A549 (cell line): ENCODE data around the gene FAM98C.

Experiments
- CBX2 ChIP-seq: fragments of 200-600 bp; sonication (generic); IDR thresholded peaks from 2 replicates; pipeline ENCODE4 v1.6.1; 2016; ENCODE audit warnings: low read depth, mild to moderate bottlenecking, borderline replicate concordance
- CHD2 ChIP-seq: fragments of 150-350 bp; IDR thresholded peaks from 2 replicates; pipeline ENCODE4 v1.6.1; 2014; ENCODE audit warnings: low read length; ENCODE audit not compliant: partially characterized antibody
- CTCF ChIP-seq: fragments of >200 bp; sonication (Bioruptor Twin); formaldehyde crosslinking; IDR thresholded peaks from 3 replicates; pipeline ENCODE4 v1.5.1; 2016
- HDAC2 ChIP-seq: fragments of 200-600 bp; sonication (generic); IDR thresholded peaks from 2 replicates; pipeline ENCODE4 v1.6.1; 2016
- TF ChIP-seq, protein P1 (sequence below): fragments of >200 bp; sonication (Bioruptor Twin); formaldehyde crosslinking; IDR thresholded peaks from 3 replicates; pipeline ENCODE4 v1.6.1; 2016
- TF ChIP-seq, protein P2 (sequence below): fragments of 200-600 bp; sonication (generic); IDR thresholded peaks from 2 replicates; pipeline ENCODE4 v1.6.1; 2016; ENCODE audit warnings: antibody characterized with exemption, mild to moderate bottlenecking, moderate library complexity

DNA sequence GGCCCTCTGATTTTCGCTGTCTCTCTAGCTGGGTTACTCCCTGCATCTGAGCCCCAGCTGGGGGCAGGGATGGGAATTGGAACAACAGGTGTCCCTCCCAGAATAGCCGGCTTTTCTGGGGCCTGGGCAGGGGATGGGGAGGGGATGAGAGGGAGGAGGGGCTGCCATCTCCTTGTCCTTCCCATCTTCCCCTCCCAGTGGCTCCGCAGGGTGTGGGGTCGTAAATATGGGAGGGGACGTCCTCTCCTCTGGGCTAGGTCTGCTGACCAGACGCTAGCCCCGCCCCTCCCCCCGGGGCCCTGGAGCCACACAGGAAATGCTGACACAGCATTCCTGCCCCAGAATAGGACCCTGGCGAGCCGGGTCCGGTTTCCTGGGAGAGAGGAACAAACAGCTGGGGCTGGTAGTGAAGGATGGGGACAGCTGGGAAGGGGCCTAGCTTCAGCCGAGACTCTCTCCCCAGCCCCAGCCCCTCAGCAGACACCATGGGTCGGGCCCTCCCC lies 31.7 kb downstream of the FAM98C start:
- no peak for TF ChIP-seq CTCF
- TF ChIP-seq, protein P1, sequence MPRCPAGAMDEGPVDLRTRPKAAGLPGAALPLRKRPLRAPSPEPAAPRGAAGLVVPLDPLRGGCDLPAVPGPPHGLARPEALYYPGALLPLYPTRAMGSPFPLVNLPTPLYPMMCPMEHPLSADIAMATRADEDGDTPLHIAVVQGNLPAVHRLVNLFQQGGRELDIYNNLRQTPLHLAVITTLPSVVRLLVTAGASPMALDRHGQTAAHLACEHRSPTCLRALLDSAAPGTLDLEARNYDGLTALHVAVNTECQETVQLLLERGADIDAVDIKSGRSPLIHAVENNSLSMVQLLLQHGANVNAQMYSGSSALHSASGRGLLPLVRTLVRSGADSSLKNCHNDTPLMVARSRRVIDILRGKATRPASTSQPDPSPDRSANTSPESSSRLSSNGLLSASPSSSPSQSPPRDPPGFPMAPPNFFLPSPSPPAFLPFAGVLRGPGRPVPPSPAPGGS: no peak
- no peak for TF ChIP-seq CBX2
- TF ChIP-seq, protein P2, sequence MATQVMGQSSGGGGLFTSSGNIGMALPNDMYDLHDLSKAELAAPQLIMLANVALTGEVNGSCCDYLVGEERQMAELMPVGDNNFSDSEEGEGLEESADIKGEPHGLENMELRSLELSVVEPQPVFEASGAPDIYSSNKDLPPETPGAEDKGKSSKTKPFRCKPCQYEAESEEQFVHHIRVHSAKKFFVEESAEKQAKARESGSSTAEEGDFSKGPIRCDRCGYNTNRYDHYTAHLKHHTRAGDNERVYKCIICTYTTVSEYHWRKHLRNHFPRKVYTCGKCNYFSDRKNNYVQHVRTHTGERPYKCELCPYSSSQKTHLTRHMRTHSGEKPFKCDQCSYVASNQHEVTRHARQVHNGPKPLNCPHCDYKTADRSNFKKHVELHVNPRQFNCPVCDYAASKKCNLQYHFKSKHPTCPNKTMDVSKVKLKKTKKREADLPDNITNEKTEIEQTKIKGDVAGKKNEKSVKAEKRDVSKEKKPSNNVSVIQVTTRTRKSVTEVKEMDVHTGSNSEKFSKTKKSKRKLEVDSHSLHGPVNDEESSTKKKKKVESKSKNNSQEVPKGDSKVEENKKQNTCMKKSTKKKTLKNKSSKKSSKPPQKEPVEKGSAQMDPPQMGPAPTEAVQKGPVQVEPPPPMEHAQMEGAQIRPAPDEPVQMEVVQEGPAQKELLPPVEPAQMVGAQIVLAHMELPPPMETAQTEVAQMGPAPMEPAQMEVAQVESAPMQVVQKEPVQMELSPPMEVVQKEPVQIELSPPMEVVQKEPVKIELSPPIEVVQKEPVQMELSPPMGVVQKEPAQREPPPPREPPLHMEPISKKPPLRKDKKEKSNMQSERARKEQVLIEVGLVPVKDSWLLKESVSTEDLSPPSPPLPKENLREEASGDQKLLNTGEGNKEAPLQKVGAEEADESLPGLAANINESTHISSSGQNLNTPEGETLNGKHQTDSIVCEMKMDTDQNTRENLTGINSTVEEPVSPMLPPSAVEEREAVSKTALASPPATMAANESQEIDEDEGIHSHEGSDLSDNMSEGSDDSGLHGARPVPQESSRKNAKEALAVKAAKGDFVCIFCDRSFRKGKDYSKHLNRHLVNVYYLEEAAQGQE: no peak
- TF ChIP-seq HDAC2: no peak
- TF ChIP-seq CHD2: no peak
